ENCODE results near the gene ISG20. TPM values are rescaled to one million over a fixed set of nuclear protein-coding genes. Genes with fewer than 3 reads are reported as not detected.

Gene ISG20
- total RNA-seq, 1 experiment from 2014 or later, result 6.4 TPM

DNA sequence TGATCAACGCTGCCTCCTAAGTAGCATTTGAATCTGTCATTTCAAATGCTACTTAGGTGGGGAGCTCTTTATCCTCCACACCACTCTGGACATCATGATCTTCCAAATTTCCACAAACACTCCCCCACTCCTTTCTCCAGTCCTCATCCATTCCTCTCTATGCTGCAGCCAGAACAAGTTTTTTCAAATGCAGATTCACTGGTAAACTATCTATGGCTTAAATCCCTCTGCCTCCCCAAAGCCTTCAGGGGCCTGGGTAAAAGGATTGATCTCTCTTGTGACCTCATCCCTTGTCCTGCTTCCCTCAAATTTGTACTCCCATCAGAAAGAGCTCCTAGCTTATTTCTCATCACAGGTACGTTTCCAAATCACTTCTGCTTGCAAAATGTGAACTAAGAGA, 19.0 kb upstream of the ISG20 start:
- no peak overlapping the region for H3K4me3 Mint-ChIP-seq (ENCODE audit: unreplicated experiment)
- no peak for DNase-seq
- intact Hi-C loops (cut with micrococcal nuclease; ENCODE audit: unreplicated experiment), result no loop called here
- H3K9me3 ChIP-seq, result no peaks in the 10 kb centered on the region
- BruUV-seq (replicated peaks), result no TSS peak
- no peak overlapping the region for H3K27ac Mint-ChIP-seq (ENCODE audit: unreplicated experiment)
- H3K36me3 ChIP-seq (ENCODE audit: control insufficient read depth, insufficient read depth, low read length), result no peaks in the 10 kb centered on the region
- H3K27me3 ChIP-seq (replicated peaks; ENCODE audit: control insufficient read depth, insufficient read depth, low read length), result no peaks in the 10 kb centered on the region
- H3K36me3 Mint-ChIP-seq (ENCODE audit: insufficient read depth, unreplicated experiment), result peaks cover 32% of the 10 kb centered on the region
- H3K4me1 Mint-ChIP-seq (ENCODE audit: low read depth, unreplicated experiment), result peaks cover 24% of the 10 kb centered on the region
- ChIA-PET CTCF (no interaction called here), POLR2A (no interaction called here)
- no peaks in the 10 kb centered on the region for H3K27me3 Mint-ChIP-seq (ENCODE audit: insufficient read depth, unreplicated experiment)
- H3K9me3 Mint-ChIP-seq (ENCODE audit: unreplicated experiment), result no peaks in the 10 kb centered on the region
- peaks cover 18% of the 10 kb centered on the region for H3K4me1 ChIP-seq
- TF ChIP-seq, protein P1, sequence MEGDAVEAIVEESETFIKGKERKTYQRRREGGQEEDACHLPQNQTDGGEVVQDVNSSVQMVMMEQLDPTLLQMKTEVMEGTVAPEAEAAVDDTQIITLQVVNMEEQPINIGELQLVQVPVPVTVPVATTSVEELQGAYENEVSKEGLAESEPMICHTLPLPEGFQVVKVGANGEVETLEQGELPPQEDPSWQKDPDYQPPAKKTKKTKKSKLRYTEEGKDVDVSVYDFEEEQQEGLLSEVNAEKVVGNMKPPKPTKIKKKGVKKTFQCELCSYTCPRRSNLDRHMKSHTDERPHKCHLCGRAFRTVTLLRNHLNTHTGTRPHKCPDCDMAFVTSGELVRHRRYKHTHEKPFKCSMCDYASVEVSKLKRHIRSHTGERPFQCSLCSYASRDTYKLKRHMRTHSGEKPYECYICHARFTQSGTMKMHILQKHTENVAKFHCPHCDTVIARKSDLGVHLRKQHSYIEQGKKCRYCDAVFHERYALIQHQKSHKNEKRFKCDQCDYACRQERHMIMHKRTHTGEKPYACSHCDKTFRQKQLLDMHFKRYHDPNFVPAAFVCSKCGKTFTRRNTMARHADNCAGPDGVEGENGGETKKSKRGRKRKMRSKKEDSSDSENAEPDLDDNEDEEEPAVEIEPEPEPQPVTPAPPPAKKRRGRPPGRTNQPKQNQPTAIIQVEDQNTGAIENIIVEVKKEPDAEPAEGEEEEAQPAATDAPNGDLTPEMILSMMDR (IDR thresholded peaks at IDR 0.05; ENCODE audit: insufficient read depth in 1 of 2, low read depth in 1 of 2, low read length in 1 of 2, severe bottlenecking in 1 of 2, unreplicated experiment in 1 of 2), result no peak
- no peak overlapping the region for H3K4me3 ChIP-seq (ENCODE audit: low read depth, low read length)

DNA sequence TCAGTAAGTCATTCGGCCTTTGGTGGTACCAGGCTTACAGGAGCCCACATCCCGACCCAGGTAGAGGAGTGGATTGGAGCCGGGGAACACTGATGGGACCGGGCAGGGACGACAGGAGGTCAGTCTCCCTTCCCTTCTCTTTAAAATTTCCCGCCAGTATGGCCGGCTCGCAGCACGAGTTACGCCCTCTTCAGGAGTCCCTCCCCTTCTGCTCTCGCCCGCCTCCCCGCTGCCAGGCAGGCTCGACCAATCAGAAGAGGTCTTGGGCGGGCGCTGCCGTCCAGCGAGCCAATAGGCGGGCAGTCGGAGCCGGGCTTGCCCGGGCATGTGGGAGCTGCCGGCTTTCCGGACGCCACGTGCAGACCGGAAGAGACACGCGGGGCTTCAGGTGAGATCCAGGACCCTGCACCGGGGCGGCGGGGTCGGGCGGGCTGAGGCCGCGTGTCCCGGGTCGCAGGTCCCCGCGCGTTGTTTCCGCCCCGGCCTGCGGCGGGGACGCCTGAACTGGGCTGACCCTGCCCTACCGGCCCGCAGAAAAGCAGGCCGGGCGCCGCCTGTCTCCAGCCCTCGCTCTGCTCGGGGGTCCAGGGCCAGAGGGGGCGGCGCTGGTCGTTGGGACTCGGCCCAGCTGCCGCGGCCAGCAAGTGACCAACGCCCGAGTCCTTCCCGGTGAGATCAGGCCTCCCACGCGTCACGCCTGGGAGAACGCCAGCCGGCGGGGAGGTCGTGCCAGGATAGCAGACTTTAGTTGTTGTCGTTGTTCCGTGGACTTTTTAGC, 17.6 kb upstream of the ISG20 start, which contains the start of gene AEN:
Gene AEN, plus strand, starts transcription at position 346 of the 778 bp plus-strand sequence. CDS start 4,870 bp downstream, outside the sequence.
- peak; percentile 95 to 97 for DNase-seq
- H3K4me3 ChIP-seq (ENCODE audit: low read depth, low read length), result peak within 1 kb of the TSS; percentile 92
- Mint-ChIP-seq H3K36me3 (ENCODE audit: insufficient read depth, unreplicated experiment) (peaks cover 34% of the 10 kb centered on the region), H3K27me3 (ENCODE audit: insufficient read depth, unreplicated experiment) (no peaks in the 10 kb centered on the region), H3K9me3 (ENCODE audit: unreplicated experiment) (no peaks in the 10 kb centered on the region), H3K27ac (ENCODE audit: unreplicated experiment) (peak within 1 kb of the TSS; percentile 89), H3K4me1 (ENCODE audit: low read depth, unreplicated experiment) (peaks cover 24% of the 10 kb centered on the region), H3K4me3 (ENCODE audit: unreplicated experiment) (peak within 1 kb of the TSS; percentile 91)
- no TSS peak for BruUV-seq (replicated peaks)
- peaks cover 7% of the 10 kb centered on the region; the same call in 1 of the 2 replicates for H3K4me1 ChIP-seq
- no peaks in the 10 kb centered on the region for H3K27me3 ChIP-seq (replicated peaks; ENCODE audit: control insufficient read depth, insufficient read depth, low read length)
- intact Hi-C loops (cut with micrococcal nuclease; ENCODE audit: unreplicated experiment), result loop anchor here (1.0 kb wide), 1 partner anchor 17 kb away; no protein-coding TSS in a partner anchor
- CTCF ChIA-PET, result interaction anchor here (0.6 to 0.8 kb wide), 2 partner anchors 17 to 1013 kb away, joined by 3 read pairs; partner anchors contain the start of gene ISG20
- no peaks in the 10 kb centered on the region for H3K36me3 ChIP-seq (ENCODE audit: control insufficient read depth, insufficient read depth, low read length)
- TF ChIP-seq, protein P1 (IDR thresholded peaks at IDR 0.05; ENCODE audit: insufficient read depth in 1 of 2, low read depth in 1 of 2, low read length in 1 of 2, severe bottlenecking in 1 of 2, unreplicated experiment in 1 of 2), result peak in 1 of 2 experiments; percentile 7
- POLR2A ChIA-PET, result interaction anchor here (0.6 to 2.0 kb wide), 3 partner anchors 17 to 154 kb away, joined by 3 to 14 read pairs (median 3); partner anchors contain the start of genes ISG20, MRPL46 and MRPS11
- no peaks in the 10 kb centered on the region for H3K9me3 ChIP-seq

DNA sequence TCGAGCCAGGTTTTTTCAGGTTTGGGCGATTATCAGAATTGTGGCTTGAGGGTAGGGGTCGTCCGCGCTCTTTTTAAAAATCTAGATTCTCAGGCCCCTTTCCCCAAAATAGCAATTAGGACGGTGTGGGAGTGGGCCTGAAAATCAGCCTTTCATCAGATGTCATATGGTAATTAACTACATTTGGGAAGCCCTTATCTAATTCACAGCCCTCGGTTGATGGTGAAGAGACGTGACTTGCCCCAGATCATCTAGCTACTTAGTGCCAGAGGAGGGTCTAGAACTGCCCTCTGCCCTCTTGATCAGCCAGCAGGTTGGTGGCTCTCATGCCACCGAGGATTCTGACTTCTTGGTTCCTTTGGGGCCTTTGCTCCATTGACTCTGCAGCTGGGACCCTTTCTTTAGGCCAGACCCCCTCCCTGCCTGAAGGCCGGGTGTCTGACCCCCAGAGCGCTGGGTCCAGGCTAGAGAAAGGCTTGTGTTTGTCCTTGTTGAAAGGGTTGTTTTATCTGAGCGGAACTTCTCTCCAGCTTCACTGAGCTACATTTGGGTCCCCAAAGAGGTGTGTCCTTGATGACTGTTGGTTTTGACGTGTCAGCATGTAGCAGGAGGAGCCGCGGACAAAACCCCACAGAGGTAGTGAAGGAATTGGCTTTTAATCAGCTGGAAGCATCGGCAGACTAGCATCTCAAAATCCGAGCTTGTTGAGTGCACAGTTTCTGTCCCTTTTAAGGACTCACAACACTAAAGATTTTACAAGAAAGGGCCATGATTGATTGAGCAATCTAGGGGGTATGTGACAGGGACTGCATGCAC, 16.8 kb upstream of the ISG20 start:
- peaks cover 24% of the 10 kb centered on the region for H3K4me1 Mint-ChIP-seq (ENCODE audit: low read depth, unreplicated experiment)
- TSS peak; percentile 82 for BruUV-seq (replicated peaks)
- peaks cover 7% of the 10 kb centered on the region; the same call in 1 of the 2 replicates for H3K4me1 ChIP-seq

More for the DNA sequence above, 16.8 kb upstream of the ISG20 start:
- Histone ChIP-seq H3K9me3 (no peaks in the 10 kb centered on the region), H3K36me3 (ENCODE audit: control insufficient read depth, insufficient read depth, low read length) (no peaks in the 10 kb centered on the region), H3K4me3 (ENCODE audit: low read depth, low read length) (peak overlapping the region; percentile 92), H3K27me3 (replicated peaks; ENCODE audit: control insufficient read depth, insufficient read depth, low read length) (no peaks in the 10 kb centered on the region)
- H3K36me3 Mint-ChIP-seq (ENCODE audit: insufficient read depth, unreplicated experiment), result peaks cover 36% of the 10 kb centered on the region
- intact Hi-C loops (cut with micrococcal nuclease; ENCODE audit: unreplicated experiment), result loop anchor here (1.0 kb wide), 1 partner anchor 16 kb away; no protein-coding TSS in a partner anchor
- TF ChIP-seq, protein P1 (IDR thresholded peaks at IDR 0.05; ENCODE audit: insufficient read depth in 1 of 2, low read depth in 1 of 2, low read length in 1 of 2, severe bottlenecking in 1 of 2, unreplicated experiment in 1 of 2), result no peak
- no peaks in the 10 kb centered on the region for H3K9me3 Mint-ChIP-seq (ENCODE audit: unreplicated experiment)
- H3K27ac Mint-ChIP-seq (ENCODE audit: unreplicated experiment), result peak overlapping the region; percentile 89
- no peak for DNase-seq
- ChIA-PET POLR2A (interaction anchor here (0.5 to 2.0 kb wide), 3 partner anchors 15 to 155 kb away, joined by 3 to 14 read pairs (median 3); partner anchors contain the start of genes ISG20, MRPL46 and MRPS11), CTCF (interaction anchor here (1.0 kb wide), 1 partner anchor 17 kb away, joined by 3 read pairs; the partner anchor contains the start of gene ISG20)
- no peaks in the 10 kb centered on the region for H3K27me3 Mint-ChIP-seq (ENCODE audit: insufficient read depth, unreplicated experiment)
- peak overlapping the region; percentile 91 for H3K4me3 Mint-ChIP-seq (ENCODE audit: unreplicated experiment)
